ENCODE results near the gene IDH3G.
"Not testable (repeated sequence)": the region's sequence is repeated elsewhere in the genome, so short reads cannot be mapped to it uniquely, and the experiment has no call there.

Gene IDH3G

GRCh38 chrX:153794018-153794896, at the start of gene IDH3G, which contains the start of gene SSR4:
Gene IDH3G (minus strand): TSS chrX:153794375. CDS start chrX:153794326, 49 bp downstream.
Gene SSR4 (plus strand): TSS chrX:153794668. CDS start chrX:153794688, 20 bp downstream.
- peak; percentile 89 for DNase-seq (ENCODE audit: low read depth)

GRCh38 chrX:153836921-153837320, 42.7 kb upstream of the IDH3G start:
- DNase-seq (ENCODE audit: low read depth): no peak

GRCh38 chrX:153832728-153833127, 38.6 kb upstream of the IDH3G start:
- no peak for DNase-seq (ENCODE audit: low read depth)

- no peak for DNase-seq (ENCODE audit: low read depth)
These were observed 37.4 kb upstream of the IDH3G start for GRCh38 chrX:153831429-153832150.

- DNase-seq (ENCODE audit: low read depth): no peak
These were observed 36.7 kb upstream of the IDH3G start for GRCh38 chrX:153830640-153831428.

DNA sequence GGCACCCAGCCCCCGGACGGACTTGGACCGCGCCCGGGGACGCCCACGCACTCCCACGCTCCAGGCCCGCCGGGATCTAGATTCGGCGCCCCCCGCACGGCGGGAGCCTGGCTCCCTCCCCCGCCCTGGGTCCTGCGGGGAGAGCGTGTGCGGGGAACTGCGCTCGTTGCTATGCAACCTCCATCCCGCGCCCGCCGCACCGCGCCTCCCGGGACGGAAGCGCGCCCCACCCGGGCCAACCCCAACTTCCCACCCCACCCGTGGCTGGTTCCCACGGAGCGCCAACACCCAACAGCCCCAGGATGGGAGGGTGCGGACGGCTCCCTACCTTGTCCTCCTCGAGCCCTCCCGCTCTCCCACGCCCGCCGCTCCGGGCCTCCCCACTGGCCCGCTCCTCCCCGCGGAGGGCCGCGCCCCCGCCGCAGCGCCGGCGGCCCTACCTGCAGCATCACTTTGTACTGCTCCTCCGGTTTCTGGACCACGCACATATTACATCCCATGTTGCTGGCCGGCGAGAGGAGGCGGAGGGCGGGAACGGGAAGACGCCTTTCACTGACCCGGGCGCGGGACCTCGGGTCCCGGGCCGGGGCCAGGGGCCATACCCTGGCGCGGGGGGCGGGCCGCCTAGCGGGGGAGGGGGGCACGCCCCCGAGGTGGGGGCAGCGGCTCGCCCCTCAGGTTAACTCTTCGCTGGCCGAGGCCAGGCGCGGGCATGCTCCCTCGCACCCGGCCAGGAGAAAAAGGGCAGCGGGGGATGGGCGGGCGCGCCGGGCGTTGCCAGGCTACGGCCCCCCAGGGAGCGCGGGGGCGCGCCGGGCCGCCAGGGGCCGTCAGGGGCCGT, 35.8 kb upstream of the IDH3G start, which contains the start of gene PDZD4:
TSS of gene PDZD4 (minus strand) at position 746 of the 841 bp plus-strand sequence. CDS start at position 500, 246 bp downstream.
- DNase-seq (ENCODE audit: low read depth): no peak

DNA sequence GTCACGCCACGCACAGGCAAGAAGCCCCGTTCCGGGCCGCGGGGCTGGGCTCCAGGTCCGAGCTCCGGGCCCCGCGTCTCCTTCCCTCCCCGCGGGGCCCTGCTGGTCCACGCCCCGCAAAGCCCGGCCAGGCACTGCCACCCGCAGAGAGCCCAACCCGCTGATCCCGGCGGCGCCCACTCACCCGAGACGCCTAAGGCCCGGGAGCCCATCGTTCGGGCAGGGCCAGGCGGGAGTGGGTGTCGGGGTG, 35.3 kb upstream of the IDH3G start:
- no peak for DNase-seq (ENCODE audit: low read depth)

- no peak for DNase-seq (ENCODE audit: low read depth)
These were observed 34.8 kb upstream of the IDH3G start for GRCh38 chrX:153828723-153829548.

DNA sequence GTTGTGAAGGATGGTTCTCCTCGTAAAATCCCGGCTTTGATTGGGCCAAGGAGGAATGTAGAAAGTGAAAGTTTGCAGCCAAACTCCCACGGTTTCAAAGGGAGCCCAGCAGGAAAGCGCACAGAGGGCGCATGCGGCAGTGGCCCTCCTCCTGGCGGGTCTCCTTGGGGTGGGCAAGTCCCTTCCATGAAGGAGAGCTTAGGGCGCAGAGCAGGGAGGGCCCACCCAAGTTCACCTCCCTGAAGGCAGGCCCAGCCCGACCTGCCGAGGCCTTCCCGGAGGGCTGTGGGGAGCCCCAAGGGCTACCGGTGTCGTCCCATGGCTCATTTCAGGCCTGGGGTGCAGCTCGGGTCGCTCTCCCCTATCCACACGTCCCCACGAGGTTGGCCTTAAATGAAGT, 34.1 kb upstream of the IDH3G start:
- no peak for DNase-seq (ENCODE audit: low read depth)

- DNase-seq (ENCODE audit: low read depth): no peak
These were observed 33.7 kb upstream of the IDH3G start for GRCh38 chrX:153827903-153828302.

DNA sequence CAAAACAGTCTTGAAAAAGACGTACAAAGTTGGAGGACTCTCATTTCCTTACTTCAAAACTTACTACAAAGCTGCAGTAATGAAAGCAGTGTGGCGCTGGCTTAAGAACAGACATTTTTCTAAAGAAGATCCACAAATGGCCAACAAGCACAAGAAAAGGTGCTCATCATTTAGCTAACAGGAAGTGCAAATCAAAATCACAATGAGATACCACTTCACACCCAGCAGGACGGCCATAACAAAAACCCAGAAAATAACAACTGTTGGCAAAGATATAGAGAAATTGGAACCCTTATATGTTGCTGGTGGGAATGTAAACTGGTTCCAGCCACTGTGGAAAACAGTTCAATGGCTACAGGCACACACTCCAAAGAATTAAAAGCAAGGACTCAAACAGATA, 32.8 kb upstream of the IDH3G start:
- DNase-seq (ENCODE audit: low read depth): no peak

DNA sequence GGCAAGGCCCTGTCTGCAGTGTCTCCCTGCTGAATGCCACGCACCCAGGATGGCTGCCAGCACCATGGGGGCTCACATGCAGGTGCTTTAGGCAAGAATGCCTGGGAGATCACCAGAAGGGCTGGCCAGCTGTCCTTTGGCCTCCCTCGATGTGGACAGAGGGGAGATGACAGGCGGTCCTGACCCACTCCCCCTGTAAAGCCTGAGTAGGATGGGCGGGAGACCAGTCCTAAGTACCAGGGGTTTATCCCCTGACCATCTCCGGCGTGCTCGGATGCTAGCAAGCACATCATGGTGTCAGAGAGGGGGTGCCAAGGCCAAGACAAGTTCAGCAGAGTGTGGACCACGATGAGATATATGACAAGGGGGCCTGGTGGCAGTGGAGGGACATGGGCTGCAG, 30.9 kb upstream of the IDH3G start:
- no peak for DNase-seq (ENCODE audit: low read depth)

- no peak for DNase-seq (ENCODE audit: low read depth)
These were observed 30.2 kb upstream of the IDH3G start for GRCh38 chrX:153824348-153824747.

GRCh38 chrX:153821066-153821465, 26.9 kb upstream of the IDH3G start:
- no peak for DNase-seq (ENCODE audit: low read depth)

DNA sequence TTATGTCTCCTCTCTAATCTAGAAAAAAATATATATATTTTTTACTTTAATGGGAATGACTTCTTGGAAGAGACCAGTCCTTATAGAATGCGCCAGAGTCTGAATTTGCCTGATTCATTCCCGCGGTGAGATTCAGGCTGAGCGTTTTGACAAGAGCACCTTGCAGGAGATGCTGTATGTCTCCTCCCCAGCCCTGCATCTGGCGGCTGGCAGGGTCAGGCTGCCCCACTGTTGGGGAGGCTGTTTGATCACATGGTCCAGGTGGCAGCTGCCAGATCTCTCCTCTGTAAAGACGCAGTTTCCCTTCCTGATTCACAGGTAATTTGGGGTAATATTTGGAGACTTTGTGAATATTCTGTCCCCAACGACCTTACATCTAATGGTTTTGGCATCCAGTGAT, 26.4 kb upstream of the IDH3G start:
- DNase-seq (ENCODE audit: low read depth): no peak

GRCh38 chrX:153819384-153820040, 25.3 kb upstream of the IDH3G start:
- DNase-seq (ENCODE audit: low read depth): no peak

GRCh38 chrX:153818571-153819383, 24.6 kb upstream of the IDH3G start:
- peak; percentile 47 for DNase-seq (ENCODE audit: low read depth)

DNA sequence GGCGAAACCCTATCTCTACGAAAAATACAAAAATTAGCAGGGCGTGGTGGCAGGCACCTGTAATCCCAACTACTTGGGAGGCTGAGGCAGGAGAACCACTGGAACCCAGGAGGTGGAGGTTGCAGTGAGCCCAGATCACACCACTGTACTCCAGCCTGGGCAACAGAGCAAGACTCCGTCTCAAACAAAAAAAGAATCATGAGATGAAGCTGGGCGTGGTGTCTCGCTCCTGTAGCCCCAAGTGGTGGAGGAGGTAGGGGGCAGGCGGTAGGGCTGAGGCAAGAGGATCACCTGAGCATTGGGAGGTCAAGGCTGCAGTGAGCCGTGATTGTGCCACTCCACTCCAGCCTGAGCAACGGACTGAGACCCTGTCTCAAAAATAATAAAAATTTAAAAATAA, 23.9 kb upstream of the IDH3G start:
- DNase-seq (ENCODE audit: low read depth): not testable (repeated sequence)

Measured in activated T-helper 1 cell treated with Interleukin-2 at 50 U/mL for 16 hours (primary cell).